GM12864 (cell line): Measurements from ENCODE around the gene LRRK2.

Source experiments
- DNase-seq: peaks from one replicate; pipeline ENCODE4 v3.0.0-alpha.2; 2011; ENCODE audit warnings: low read depth
- H3K4me3 ChIP-seq: 2 replicates; pipeline ENCODE4 v1.5.1; 2011; ENCODE audit warnings: mild to moderate bottlenecking, low read depth, low read length, control low read depth
- CTCF ChIP-seq: IDR thresholded peaks from 2 replicates; pipeline ENCODE4 v1.5.1; 2011; ENCODE audit warnings: low read depth, mild to moderate bottlenecking, moderate library complexity, low read length, control low read depth, inconsistent platforms; ENCODE audit errors: missing control alignments

The LRRK2 gene

GRCh38 chr12:40327535-40327934 is 102.7 kb downstream of the LRRK2 start:
- DNase-seq, result no peak
- H3K4me3 ChIP-seq, result no peak overlapping the region
- TF ChIP-seq CTCF, result no peak

GRCh38 chr12:40330180-40330579 is 105.4 kb downstream of the LRRK2 start:
- no peak for TF ChIP-seq CTCF
- H3K4me3 ChIP-seq, result no peak overlapping the region

GRCh38 chr12:40331886-40332285 is 107.1 kb downstream of the LRRK2 start:
- TF ChIP-seq CTCF, result no peak
- no peak overlapping the region for H3K4me3 ChIP-seq
- no peak for DNase-seq

More at GRCh38 chr12:40330180-40330579, 105.4 kb downstream of the LRRK2 start:
- no peak for DNase-seq

- no peak for DNase-seq
- no peak for TF ChIP-seq CTCF
Measured at GRCh38 chr12:40335991-40336390, 111.2 kb downstream of the LRRK2 start.

GRCh38 chr12:40336573-40337199 is 111.9 kb downstream of the LRRK2 start:
- peak; percentile 51 for TF ChIP-seq CTCF
- no peak overlapping the region for H3K4me3 ChIP-seq
- DNase-seq, result no peak

More at GRCh38 chr12:40335991-40336390, 111.2 kb downstream of the LRRK2 start:
- no peak overlapping the region for H3K4me3 ChIP-seq

- no peak for TF ChIP-seq CTCF
- H3K4me3 ChIP-seq, result no peak overlapping the region
- no peak for DNase-seq
Measured at GRCh38 chr12:40338071-40338470, 113.3 kb downstream of the LRRK2 start.

- H3K4me3 ChIP-seq, result no peak overlapping the region
- TF ChIP-seq CTCF, result no peak
- no peak for DNase-seq
Measured at GRCh38 chr12:40338621-40339020, 113.8 kb downstream of the LRRK2 start.
